Measurements from ENCODE around the gene OR2J3. TPM values are rescaled to one million over a fixed set of nuclear protein-coding genes. Genes with fewer than 3 reads are reported as not detected.
"Not testable (repeated sequence)": the region's sequence is repeated elsewhere in the genome, so short reads cannot be mapped to it uniquely, and the experiment has no call there.

Gene OR2J3
- total RNA-seq, 1 experiment from 2014 or later, result not detected

- no peak for TF ChIP-seq EZH2phosphoT487 (IDR thresholded peaks at IDR 0.05; ENCODE audit: borderline replicate concordance)
These were observed 38.3 kb downstream of the OR2J3 start (continued) for GRCh38 chr6:29146179-29146578.

GRCh38 chr6:29147074-29147473 lies 39.2 kb downstream of the OR2J3 start:
- TF ChIP-seq POLR2A (IDR thresholded peaks at IDR 0.05; ENCODE audit: borderline replicate concordance, extremely low read depth, insufficient read depth, insufficient read length) (no peak), RAD21 (IDR thresholded peaks at IDR 0.05; ENCODE audit: low read depth) (no peak), POLR2AphosphoS5 (IDR thresholded peaks at IDR 0.05; ENCODE audit: low read depth, low read length) (no peak), ZBTB33 (IDR thresholded peaks at IDR 0.05; ENCODE audit: extremely low read depth, insufficient replicate concordance, low read length) (no peak), REST (IDR thresholded peaks at IDR 0.05; ENCODE audit: low read depth) (no peak), TCF7L2 (IDR thresholded peaks at IDR 0.05; ENCODE audit: borderline replicate concordance, extremely low read depth, insufficient read depth, insufficient read length) (no peak), MAX (IDR thresholded peaks at IDR 0.05) (no peak), EZH2 (IDR thresholded peaks at IDR 0.05) (no peak)
- POLR2A ChIA-PET, result no interaction called here

GRCh38 chr6:29149444-29149843 lies 41.6 kb downstream of the OR2J3 start:
- H3K36me3 ChIP-seq (ENCODE audit: control insufficient read depth in 1 of 2, insufficient read depth in 2 of 2, low read length in 2 of 2); ATAC-seq; H3K27ac ChIP-seq (ENCODE audit: low read depth, low read length); H3K9ac ChIP-seq (ENCODE audit: low read length); H3K9me2 ChIP-seq (ENCODE audit: insufficient read depth); H3K27me3 ChIP-seq (ENCODE audit: insufficient read depth, low read length); H3K79me2 ChIP-seq (ENCODE audit: insufficient read depth, low read length); intact Hi-C loops (cut with micrococcal nuclease); H2AFZ ChIP-seq (ENCODE audit: low read depth, low read length, poor library complexity, severe bottlenecking); H3K4me1 ChIP-seq (ENCODE audit: control insufficient read depth in 1 of 2, insufficient read depth in 2 of 2, low read length in 2 of 2); H3K9me3 ChIP-seq (ENCODE audit: control insufficient read depth in 1 of 2, insufficient read depth in 1 of 2, low read depth in 1 of 2, low read length in 2 of 2); DNase-seq (ENCODE audit: low read depth, low spot score); CTCF ChIA-PET; H3K4me2 ChIP-seq (ENCODE audit: low read length); H4K20me1 ChIP-seq (ENCODE audit: insufficient read depth); H3K4me3 ChIP-seq (replicated peaks in 1 of 2; ENCODE audit: low read depth in 1 of 2, low read length in 2 of 2); POLR2A ChIA-PET; RAD21 ChIA-PET (ENCODE audit: low non-redundant PET in 1 of 2, low total read pairs in 2 of 2, uncharacterized antibody in 2 of 2, unreplicated experiment in 2 of 2); BruUV-seq (replicated peaks): not testable (repeated sequence)

More at GRCh38 chr6:29147074-29147473, 39.2 kb downstream of the OR2J3 start:
- no peak overlapping the region for H2AFZ ChIP-seq (ENCODE audit: low read depth, low read length, poor library complexity, severe bottlenecking)
- H3K4me3 ChIP-seq (replicated peaks in 1 of 2; ENCODE audit: low read depth in 1 of 2, low read length in 2 of 2), result no peak overlapping the region
- H3K9ac ChIP-seq (ENCODE audit: low read length), result no peak overlapping the region
- H3K27ac ChIP-seq (ENCODE audit: low read depth, low read length), result no peak overlapping the region
- H3K36me3 ChIP-seq (ENCODE audit: control insufficient read depth in 1 of 2, insufficient read depth in 2 of 2, low read length in 2 of 2), result no peaks in the 10 kb centered on the region
- H3K9me3 ChIP-seq (ENCODE audit: control insufficient read depth in 1 of 2, insufficient read depth in 1 of 2, low read depth in 1 of 2, low read length in 2 of 2), result no peaks in the 10 kb centered on the region
- BruUV-seq (replicated peaks), result no TSS peak
- H3K79me2 ChIP-seq (ENCODE audit: insufficient read depth, low read length), result no peaks in the 10 kb centered on the region
- ChIA-PET RAD21 (ENCODE audit: low non-redundant PET in 1 of 2, low total read pairs in 2 of 2, uncharacterized antibody in 2 of 2, unreplicated experiment in 2 of 2) (no interaction called here), CTCF (no interaction called here)
- intact Hi-C loops (cut with micrococcal nuclease), result no loop called here
- H3K4me2 ChIP-seq (ENCODE audit: low read length), result no peak overlapping the region
- no peaks in the 10 kb centered on the region for H4K20me1 ChIP-seq (ENCODE audit: insufficient read depth)
- H3K4me1 ChIP-seq (ENCODE audit: control insufficient read depth in 1 of 2, insufficient read depth in 2 of 2, low read length in 2 of 2), result peaks cover 0 to 12% of the 10 kb centered on the region in 2 experiments; a peak in 2 of 4 replicates
- no peak for DNase-seq (ENCODE audit: low read depth, low spot score)
- no peaks in the 10 kb centered on the region for H3K27me3 ChIP-seq (ENCODE audit: insufficient read depth, low read length)
- no peaks in the 10 kb centered on the region for H3K9me2 ChIP-seq (ENCODE audit: insufficient read depth)
- ATAC-seq, result no peak

Measured in HCT116 (cell line).